HCT116 (cell line): ENCODE measurements around the gene PLB1. TPM values are rescaled to one million over a fixed set of nuclear protein-coding genes. Genes with fewer than 3 reads are reported as not detected.

Experiments
- ATAC-seq: fragments of 200-7000 bp; cut with Tn5 transposase; 2 replicates; pipeline ENCODE4 v1.9.1; 2020; ENCODE audit warnings: mild to moderate bottlenecking, moderate library complexity
- BruUV-seq: library from RNA; stranded (reverse); fragments of 400-500 nt; replicated peaks from 2 replicates; lab custom pipeline; 2021; lab: Mats Ljungman, UMichigan
- CTCF ChIA-PET: fragments of 300-600 bp; sonication (Branson Sonifier 250); formaldehyde crosslinking; loops from one replicate; lab custom pipeline; 2021; ENCODE audit warnings: antibody characterized with exemption; lab: Charles Lee
- POLR2A ChIA-PET: fragments of 300-600, 350-600 bp; sonication (Branson Sonifier 250); formaldehyde crosslinking; loops from one replicate; lab custom pipeline; 2021; ENCODE audit warnings: antibody characterized with exemption; lab: Charles Lee
- RAD21 ChIA-PET, 2 experiments: fragments of 300-600 bp; sonication (Branson Sonifier 250); formaldehyde crosslinking; loops; one replicate each; lab custom pipeline; 2023; ENCODE audit warnings: low total read pairs in 2 of 2; ENCODE audit not compliant: uncharacterized antibody in 2 of 2, unreplicated experiment in 2 of 2, low non-redundant PET in 1 of 2; lab: Charles Lee
- DNase-seq: peaks from one replicate; pipeline ENCODE4 v3.0.0-alpha.2; 2010; ENCODE audit warnings: low read depth, low spot score
- H2AFZ ChIP-seq: fragments of 200-600 bp; shearing (Covaris generic), sonication (generic); 2 replicates; pipeline ENCODE4 v1.6.1; 2017; ENCODE audit warnings: low read depth, mixed run types, mixed read lengths, antibody characterized with exemption, low read length; ENCODE audit not compliant: poor library complexity, severe bottlenecking
- H3K27ac ChIP-seq: 2 replicates; pipeline ENCODE4 v1.5.1; 2012; ENCODE audit warnings: low read depth, low read length
- H3K27me3 ChIP-seq: fragments of 200-600 bp; sonication (generic); 2 replicates; pipeline ENCODE4 v1.6.1; 2016; ENCODE audit warnings: mixed run types, low read length, mixed read lengths; ENCODE audit not compliant: insufficient read depth
- H3K36me3 ChIP-seq, 2 experiments: fragments of 200-500 bp in 1 of 2; fragments of 200-600 bp in 1 of 2; sonication (Bioruptor generic) in 1 of 2; sonication (generic) in 1 of 2; 2 replicates each; pipeline versions ENCODE4 v1.5.1 to v1.6.1; 2014 to 2016; ENCODE audit warnings: low read length in 2 of 2, inconsistent platforms in 1 of 2, mixed read lengths in 1 of 2, mixed run types in 1 of 2; ENCODE audit not compliant: insufficient read depth in 2 of 2, control insufficient read depth in 1 of 2
- H3K4me1 ChIP-seq, 2 experiments: fragments of 200-600 bp in 1 of 2; sonication (generic) in 1 of 2; 2 replicates each; pipeline versions ENCODE4 v1.5.1 to v1.6.1; 2012 to 2017; ENCODE audit warnings: low read length in 2 of 2, inconsistent platforms in 1 of 2, mild to moderate bottlenecking in 1 of 2, mixed read lengths in 1 of 2, mixed run types in 1 of 2, moderate library complexity in 1 of 2; ENCODE audit not compliant: insufficient read depth in 2 of 2, control insufficient read depth in 1 of 2
- H3K4me2 ChIP-seq: fragments of 200-600 bp; sonication (generic); 2 replicates; pipeline ENCODE4 v1.6.1; 2017; ENCODE audit warnings: mixed run types, low read length, mixed read lengths
- H3K4me3 ChIP-seq, 2 experiments: fragments of 200-600 bp in 1 of 2; sonication (generic) in 1 of 2; replicated peaks in 1 of 2; 2 replicates each; pipeline ENCODE4 v1.5.1; 2011 to 2016; ENCODE audit warnings: low read length in 2 of 2, control low read depth in 1 of 2, low read depth in 1 of 2, mild to moderate bottlenecking in 1 of 2, mixed read lengths in 1 of 2, mixed run types in 1 of 2
- H3K79me2 ChIP-seq: fragments of 200-600 bp; sonication (generic); 2 replicates; pipeline ENCODE4 v1.6.1; 2017; ENCODE audit warnings: mild to moderate bottlenecking, mixed run types, low read length, moderate library complexity, mixed read lengths; ENCODE audit not compliant: insufficient read depth
- H3K9ac ChIP-seq: fragments of 200-600 bp; sonication (generic); 2 replicates; pipeline ENCODE4 v1.6.1; 2016; ENCODE audit warnings: low read length, mixed read lengths
- H3K9me2 ChIP-seq: fragments of 200-600 bp; sonication (generic), shearing (Covaris generic); 2 replicates; pipeline ENCODE4 v1.6.1; 2017; ENCODE audit warnings: mixed run types, mild to moderate bottlenecking, moderate library complexity; ENCODE audit not compliant: insufficient read depth
- H3K9me3 ChIP-seq, 2 experiments: fragments of 200-500 bp in 1 of 2; fragments of 200-600 bp in 1 of 2; sonication (Bioruptor generic) in 1 of 2; sonication (generic) in 1 of 2; 2 replicates each; pipeline ENCODE4 v1.6.1; 2014 to 2017; ENCODE audit warnings: low read length in 2 of 2, mixed read lengths in 2 of 2, inconsistent platforms in 1 of 2, low read depth in 1 of 2, mild to moderate bottlenecking in 1 of 2, mixed run types in 1 of 2, moderate library complexity in 1 of 2; ENCODE audit not compliant: control insufficient read depth in 1 of 2, insufficient read depth in 1 of 2
- H4K20me1 ChIP-seq: fragments of 200-600 bp; sonication (generic), shearing (Covaris generic); 2 replicates; pipeline ENCODE4 v1.6.1; 2017; ENCODE audit warnings: mixed run types, mild to moderate bottlenecking, moderate library complexity; ENCODE audit not compliant: insufficient read depth
- CBX3 ChIP-seq: IDR thresholded peaks from 2 replicates; pipeline ENCODE4 v1.6.1; 2012; ENCODE audit warnings: low read depth
- CEBPB ChIP-seq: IDR thresholded peaks from 2 replicates; pipeline ENCODE4 v1.6.1; 2012; ENCODE audit warnings: low read depth
- EGR1 ChIP-seq: IDR thresholded peaks from 2 replicates; pipeline ENCODE4 v1.6.1; 2012; ENCODE audit warnings: low read depth
- EZH2phosphoT487 ChIP-seq: fragments of 200-600 bp; IDR thresholded peaks from 2 replicates; pipeline ENCODE4 v1.6.1; 2018; ENCODE audit warnings: antibody characterized with exemption, borderline replicate concordance
- FOSL1 ChIP-seq: IDR thresholded peaks from 2 replicates; pipeline ENCODE4 v1.6.1; 2012; ENCODE audit warnings: low read depth
- JUND ChIP-seq: IDR thresholded peaks from 2 replicates; pipeline ENCODE4 v1.6.1; 2012
- POLR2A ChIP-seq: IDR thresholded peaks from 2 replicates; pipeline ENCODE4 v1.7.0; 2011; ENCODE audit warnings: borderline replicate concordance; ENCODE audit not compliant: insufficient read depth, insufficient read length; ENCODE audit errors: extremely low read depth
- POLR2AphosphoS5 ChIP-seq: IDR thresholded peaks from 2 replicates; pipeline ENCODE4 v1.6.1; 2011; ENCODE audit warnings: mild to moderate bottlenecking, low read depth, low read length, moderate library complexity
- RAD21 ChIP-seq: IDR thresholded peaks from 2 replicates; pipeline ENCODE4 v1.6.1; 2012; ENCODE audit warnings: low read depth, mild to moderate bottlenecking
- SIN3A ChIP-seq: IDR thresholded peaks from 2 replicates; pipeline ENCODE4 v1.6.1; 2012; ENCODE audit warnings: low read depth
- SP1 ChIP-seq: IDR thresholded peaks from 2 replicates; pipeline ENCODE4 v1.6.1; 2012; ENCODE audit warnings: low read depth
- TCF7L2 ChIP-seq: IDR thresholded peaks from 2 replicates; pipeline ENCODE4 v1.7.0; 2011; ENCODE audit warnings: borderline replicate concordance, inconsistent platforms; ENCODE audit not compliant: insufficient read depth, insufficient read length; ENCODE audit errors: extremely low read depth
- YY1 ChIP-seq: IDR thresholded peaks from 2 replicates; pipeline ENCODE4 v1.6.1; 2011; ENCODE audit warnings: low read length, low read depth, moderate library complexity, mild to moderate bottlenecking; ENCODE audit not compliant: insufficient replicate concordance; ENCODE audit errors: extremely low read depth
- ZBTB33 ChIP-seq: IDR thresholded peaks from 2 replicates; pipeline ENCODE4 v1.6.1; 2011; ENCODE audit warnings: mild to moderate bottlenecking, low read length, moderate library complexity; ENCODE audit not compliant: insufficient replicate concordance; ENCODE audit errors: extremely low read depth
- intact Hi-C: fragments of 100-400 bp; cut with micrococcal nuclease; formaldehyde crosslinking; loops from 2 replicates; pipeline ENCODE4 v1.10.0; 2022
- total RNA-seq: library from RNA; stranded (reverse); gene quantifications from one replicate; pipeline ENCODE4 v1.2.1, GENCODE V29; 2021; ENCODE audit not compliant: unreplicated experiment
- TF ChIP-seq, protein P1 (sequence below): IDR thresholded peaks from 2 replicates; pipeline ENCODE4 v1.6.1; 2012

Gene PLB1
- total RNA-seq, 1 experiment from 2014 or later, result 0.49 TPM

GRCh38 chr2:28607730-28608499 lies 112.1 kb downstream of the PLB1 start:
- POLR2A ChIA-PET, result no interaction called here
- RAD21 ChIA-PET, result no interaction called here
- Histone ChIP-seq H2AFZ (no peak overlapping the region), H3K36me3 (no peaks in the 10 kb centered on the region), H3K4me2 (no peak overlapping the region), H3K79me2 (no peaks in the 10 kb centered on the region), H3K9me3 (no peaks in the 10 kb centered on the region), H3K27ac (no peak overlapping the region), H3K9me2 (no peaks in the 10 kb centered on the region), H3K9ac (no peak overlapping the region), H3K27me3 (no peaks in the 10 kb centered on the region), H3K4me1 (peaks cover 16 to 17% of the 10 kb centered on the region in 2 experiments), H3K4me3 (no peak overlapping the region), H4K20me1 (no peaks in the 10 kb centered on the region)
- TF ChIP-seq POLR2A (no peak), RAD21 (no peak), FOSL1 (no peak), POLR2AphosphoS5 (no peak), JUND (no peak)
- intact Hi-C loops, result no loop called here
- DNase-seq (no peak), ATAC-seq (no peak)
- CTCF ChIA-PET, result interaction anchor here (1.4 to 2.1 kb wide), 3 partner anchors 14 to 41 kb away, joined by 5 to 9 read pairs (median 7); no protein-coding TSS in a partner anchor
- BruUV-seq, result no TSS peak

DNA sequence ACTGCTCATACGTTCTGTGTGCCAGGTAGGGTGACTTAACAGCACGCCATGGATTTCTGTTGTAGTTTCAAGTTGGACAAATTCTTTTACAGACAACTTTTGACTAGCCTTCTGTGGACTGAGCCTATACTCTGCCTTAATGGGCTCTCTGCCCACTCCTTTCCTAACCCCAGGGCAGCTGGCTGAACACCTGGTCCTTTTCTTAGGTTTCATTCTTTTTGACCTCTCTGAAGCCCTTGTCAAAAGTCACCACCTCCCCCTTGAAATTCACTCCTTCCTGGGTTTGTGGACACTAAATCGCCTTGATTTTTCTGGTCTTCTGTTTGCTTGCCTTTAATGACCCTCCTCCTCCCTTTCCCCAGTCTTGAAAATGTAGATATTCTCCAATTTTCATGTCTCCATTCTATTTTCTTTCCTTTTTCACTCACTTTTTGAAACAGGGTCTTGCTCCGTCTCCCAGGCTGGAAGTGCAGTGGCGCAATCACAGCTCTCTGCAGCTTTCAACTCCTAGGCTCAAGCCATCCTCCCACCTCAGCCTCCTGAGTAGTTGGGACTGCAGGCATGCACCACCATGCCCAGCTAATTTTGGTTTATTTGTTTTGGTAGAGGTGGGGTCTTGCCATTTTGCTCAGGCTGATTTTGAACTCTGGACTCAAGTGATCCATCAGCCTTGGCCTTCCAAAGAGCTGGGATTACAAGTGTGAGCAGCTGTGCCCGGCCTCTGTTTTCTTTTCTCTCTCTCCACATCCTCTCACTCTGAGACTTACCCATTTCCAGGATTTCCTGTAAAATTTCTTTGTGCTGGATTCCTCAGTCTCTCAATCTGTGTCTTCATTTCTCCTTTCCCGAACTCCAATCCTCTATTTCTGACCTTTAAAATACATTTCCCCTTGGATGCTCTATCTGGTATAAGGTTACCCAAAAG lies 112.9 kb downstream of the PLB1 start:
- Histone ChIP-seq H3K4me1 (peaks cover 16 to 26% of the 10 kb centered on the region in 2 experiments), H2AFZ (no peak overlapping the region), H4K20me1 (no peaks in the 10 kb centered on the region), H3K79me2 (no peaks in the 10 kb centered on the region), H3K4me2 (no peak overlapping the region), H3K27me3 (no peaks in the 10 kb centered on the region), H3K9me2 (no peaks in the 10 kb centered on the region), H3K4me3 (no peak overlapping the region), H3K9me3 (no peaks in the 10 kb centered on the region), H3K27ac (no peak overlapping the region), H3K9ac (no peak overlapping the region), H3K36me3 (no peaks in the 10 kb centered on the region)
- ChIA-PET CTCF (interaction anchor here (2.1 kb wide), 1 partner anchor 15 kb away, joined by 7 read pairs; no protein-coding TSS in a partner anchor), POLR2A (interaction anchor here (2.1 kb wide), 1 partner anchor 14 kb away, joined by 6 read pairs; no protein-coding TSS in a partner anchor), RAD21 (no interaction called here)
- no TSS peak for BruUV-seq
- TF ChIP-seq CEBPB (no peak), SP1 (no peak), TCF7L2 (no peak), SIN3A (no peak), FOSL1 (no peak), CBX3 (no peak), YY1 (no peak), EGR1 (no peak), EZH2phosphoT487 (no peak), ZBTB33 (no peak)
- TF ChIP-seq, protein P1, sequence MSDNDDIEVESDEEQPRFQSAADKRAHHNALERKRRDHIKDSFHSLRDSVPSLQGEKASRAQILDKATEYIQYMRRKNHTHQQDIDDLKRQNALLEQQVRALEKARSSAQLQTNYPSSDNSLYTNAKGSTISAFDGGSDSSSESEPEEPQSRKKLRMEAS, result no peak
- intact Hi-C loops, result no loop called here
- ATAC-seq, result no peak
- DNase-seq, result no peak
